Skeletal muscle cell (primary cell): ENCODE measurements around the gene HESX1.

Source experiments
- DNase-seq: peaks from one replicate; pipeline ENCODE4 v3.0.0-alpha.2; 2010; ENCODE audit warnings: low read depth
- H3K4me3 ChIP-seq: 2 replicates; pipeline ENCODE4 v1.5.1; 2011; ENCODE audit warnings: low read depth, mild to moderate bottlenecking, control low read depth, low read length, moderate library complexity

The HESX1 gene

DNA sequence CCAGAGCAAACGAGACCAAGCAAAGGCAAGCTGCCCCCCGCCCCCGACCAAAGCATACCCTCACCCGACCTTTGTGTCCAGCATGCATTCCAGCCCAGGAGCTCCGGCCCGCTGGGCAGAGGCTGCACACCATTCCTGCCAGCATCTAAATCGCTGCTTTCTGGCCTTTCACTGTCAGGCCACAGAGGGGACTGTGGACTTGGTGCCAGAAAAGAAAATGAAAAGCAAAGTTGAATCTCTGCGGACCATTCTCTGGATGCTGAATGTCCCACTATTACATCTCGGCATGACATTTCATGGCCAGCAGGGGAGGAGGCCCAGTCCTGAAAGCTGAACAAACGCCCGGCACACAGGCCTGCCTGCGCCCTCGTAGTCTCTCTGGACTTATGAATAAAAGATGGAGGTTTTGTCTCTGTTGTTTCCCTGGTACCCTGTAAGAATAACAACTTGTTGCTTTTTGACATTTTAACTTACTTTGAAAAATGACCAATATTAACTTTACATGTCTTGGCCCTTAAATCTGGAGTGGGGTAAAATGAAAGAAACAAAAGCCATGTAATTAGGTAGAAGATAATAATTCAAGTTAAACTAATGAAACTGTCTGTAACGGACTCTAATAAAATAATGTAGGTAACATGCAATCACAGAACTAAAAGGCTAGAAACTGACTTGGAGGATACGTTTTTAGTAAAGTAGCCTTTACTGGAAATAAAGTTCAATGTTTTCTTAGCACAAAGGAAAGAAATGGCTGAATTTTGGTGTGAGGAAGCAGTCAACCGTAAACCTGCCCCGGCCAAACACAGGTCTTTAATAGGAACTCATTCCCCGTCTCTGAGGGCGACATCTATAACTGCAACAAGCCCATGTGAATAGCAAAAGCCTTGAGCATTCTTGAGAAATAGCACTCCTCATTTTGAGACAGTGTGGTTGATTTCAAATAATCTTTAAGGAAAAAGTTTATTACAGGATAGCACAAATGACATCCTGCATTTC, 47.3 kb downstream of the HESX1 start:
- no peak overlapping the region for H3K4me3 ChIP-seq
- no peak for DNase-seq

DNA sequence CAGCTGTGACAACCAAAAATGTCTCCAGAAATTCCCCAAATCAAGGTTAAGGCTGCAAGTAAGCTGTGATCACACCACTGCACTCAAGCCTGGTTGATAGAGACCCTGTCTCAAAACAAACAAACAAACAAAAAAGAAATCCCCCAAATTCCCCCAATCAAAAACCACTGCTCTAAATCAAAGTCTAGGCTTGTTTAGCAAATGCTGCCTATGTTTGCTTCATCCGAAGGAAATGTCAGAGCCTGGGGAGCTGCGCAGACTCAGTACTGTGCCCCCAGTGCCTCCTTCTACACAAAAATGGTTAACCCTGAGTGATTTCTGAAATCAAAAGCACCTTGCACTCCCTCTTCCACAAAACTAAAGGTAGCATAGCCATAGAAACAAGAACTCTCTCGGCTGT, 48.0 kb downstream of the HESX1 start:
- H3K4me3 ChIP-seq = no peak overlapping the region
- DNase-seq = no peak

DNA sequence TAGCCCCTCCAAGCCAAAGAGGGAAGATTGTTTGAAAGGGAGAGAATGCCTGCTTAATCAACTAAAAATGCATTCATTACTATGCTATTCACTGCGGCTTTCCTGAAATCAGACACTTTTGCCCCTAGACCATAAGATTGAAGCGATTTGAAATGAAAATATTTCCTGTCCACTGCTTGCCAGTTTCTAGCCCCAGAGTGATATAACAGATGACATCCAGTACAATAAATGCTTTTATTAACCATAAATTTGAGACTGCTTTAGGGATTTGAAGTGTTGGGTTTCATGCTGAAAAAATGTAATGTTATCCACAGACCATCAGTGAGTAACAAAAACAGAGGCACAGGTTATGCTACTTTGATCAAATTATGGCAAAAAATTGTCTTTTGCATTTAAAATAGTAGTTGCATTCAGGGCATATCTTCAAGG, 48.7 kb downstream of the HESX1 start:
- no peak overlapping the region for H3K4me3 ChIP-seq
- DNase-seq = no peak

DNA sequence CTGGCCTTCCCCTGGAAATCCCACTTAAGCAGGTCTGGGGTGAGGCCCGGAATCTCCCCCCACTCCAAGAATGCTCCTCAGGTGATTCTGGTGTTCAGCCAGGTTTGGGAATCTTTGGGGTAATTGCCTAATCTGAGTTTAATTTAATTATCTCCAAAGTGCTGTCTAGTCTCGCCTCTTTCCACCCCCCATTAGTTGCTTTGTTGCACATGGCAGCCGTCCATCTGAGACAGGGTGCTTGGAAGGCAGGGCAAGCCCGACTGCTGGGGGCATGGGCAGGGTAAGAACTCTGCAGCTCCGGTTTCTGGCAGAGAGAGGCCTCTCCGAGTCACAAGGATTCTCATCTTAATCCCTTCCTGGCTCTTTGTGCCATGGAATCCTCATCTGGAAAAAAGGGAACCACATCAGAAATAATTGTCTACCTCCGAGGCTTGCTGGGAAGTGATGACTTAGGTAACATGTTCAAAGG, 49.6 kb downstream of the HESX1 start:
- no peak overlapping the region for H3K4me3 ChIP-seq
- DNase-seq = no peak
